Activated T-helper 1 cell treated with anti-CD3 and anti-CD28 coated beads, Interleukin-12 subunit alpha, Interleukin-12 subunit beta, Interleukin-2, Interleukin-4 antibody, amounts not matched to agents 30 ng/mL and 10 ng/mL and 1 ng/mL, durations not matched to agents 14 hours and 24 hours and 36 hours (primary cell): Measurements from ENCODE around the gene SLC16A12. TPM values are rescaled to one million over a fixed set of nuclear protein-coding genes. Genes with fewer than 3 reads are reported as not detected.

Experiments used
- DNase-seq: peaks from one replicate; pipeline ENCODE4 v3.0.0; 2021; ENCODE audit warnings: low spot score
- H3K27ac Mint-ChIP-seq: one replicate; pipeline ENCODE4 v1.8.0; 2021; ENCODE audit warnings: mild to moderate bottlenecking, mixed read lengths
- H3K27me3 Mint-ChIP-seq: one replicate; pipeline ENCODE4 v1.8.0; 2022; ENCODE audit warnings: mild to moderate bottlenecking, moderate library complexity, mixed read lengths; ENCODE audit not compliant: insufficient read depth
- H3K36me3 Mint-ChIP-seq: one replicate; pipeline ENCODE4 v1.8.0; 2021; ENCODE audit warnings: low read depth, mixed read lengths
- H3K4me1 Mint-ChIP-seq: one replicate; pipeline ENCODE4 v1.8.0; 2021; ENCODE audit warnings: low read depth, mixed read lengths
- H3K4me3 Mint-ChIP-seq: one replicate; pipeline ENCODE4 v1.8.0; 2021; ENCODE audit warnings: mild to moderate bottlenecking, moderate library complexity, mixed read lengths
- H3K9me3 Mint-ChIP-seq: one replicate; pipeline ENCODE4 v1.8.0; 2021; ENCODE audit warnings: mixed read lengths
- intact Hi-C: fragments of 100-400 bp; cut with micrococcal nuclease; formaldehyde crosslinking; loops from one replicate; pipeline ENCODE4 v1.15.1; 2024
- total RNA-seq: library from RNA; stranded (reverse); gene quantifications from 2 replicates; pipeline ENCODE4 v1.2.3, GENCODE V29; 2022

The SLC16A12 gene
- total RNA-seq, 1 donor from 2014 or later: not detected

- intact Hi-C loops: no loop called here
- no peak for DNase-seq
- Mint-ChIP-seq H3K4me1 (no peaks in the 10 kb centered on the region), H3K27ac (no peak overlapping the region), H3K36me3 (no peaks in the 10 kb centered on the region), H3K4me3 (no peak overlapping the region), H3K9me3 (no peaks in the 10 kb centered on the region), H3K27me3 (peaks cover 32% of the 10 kb centered on the region)
Measured at GRCh38 chr10:89490596-89491335, 44.6 kb downstream of the SLC16A12 start.

GRCh38 chr10:89482256-89482655, 53.1 kb downstream of the SLC16A12 start:
- no peak overlapping the region for H3K27ac Mint-ChIP-seq
- peaks cover 18% of the 10 kb centered on the region for H3K27me3 Mint-ChIP-seq
- no peaks in the 10 kb centered on the region for H3K36me3 Mint-ChIP-seq
- DNase-seq: no peak
- intact Hi-C loops: no loop called here
- no peaks in the 10 kb centered on the region for H3K9me3 Mint-ChIP-seq
- no peaks in the 10 kb centered on the region for H3K4me1 Mint-ChIP-seq
- H3K4me3 Mint-ChIP-seq: no peak overlapping the region

- intact Hi-C loops: no loop called here
- Mint-ChIP-seq H3K27me3 (peaks cover 15% of the 10 kb centered on the region), H3K4me1 (no peaks in the 10 kb centered on the region), H3K4me3 (no peak overlapping the region), H3K9me3 (no peaks in the 10 kb centered on the region), H3K36me3 (no peaks in the 10 kb centered on the region), H3K27ac (no peak overlapping the region)
- DNase-seq: no peak
Measured at GRCh38 chr10:89481662-89482061, 53.7 kb downstream of the SLC16A12 start.

DNA sequence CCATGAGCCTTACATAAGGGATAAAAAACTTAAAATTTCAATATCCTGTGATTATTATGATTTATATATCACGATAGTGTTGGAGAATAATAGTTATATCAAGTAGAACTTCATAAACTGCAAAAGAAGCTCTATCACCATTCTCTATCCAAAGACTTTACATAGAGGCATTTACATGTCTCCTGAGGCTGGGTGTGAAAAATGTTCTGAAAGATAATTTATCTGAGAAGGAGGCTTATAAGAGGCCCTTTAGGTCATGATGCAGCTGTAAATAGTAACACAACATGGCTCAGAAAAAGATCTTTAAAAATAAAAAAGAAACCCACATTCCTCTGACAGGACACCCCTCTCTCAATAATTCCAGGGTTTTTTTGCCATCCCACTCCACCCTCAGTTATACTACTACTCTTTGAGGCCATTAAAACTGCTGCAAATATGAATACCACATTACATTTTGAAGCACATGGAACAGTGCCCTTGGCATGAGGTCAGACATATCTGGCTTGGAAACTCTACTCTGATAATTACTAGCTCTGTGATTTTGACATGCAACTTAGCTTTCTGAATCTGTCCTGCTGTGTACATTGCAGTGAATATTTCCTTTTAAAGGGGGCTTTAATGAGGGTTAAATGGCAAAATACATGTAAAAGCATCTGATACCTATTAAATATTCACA, 55.5 kb downstream of the SLC16A12 start:
- intact Hi-C loops: no loop called here
- Mint-ChIP-seq H3K36me3 (no peaks in the 10 kb centered on the region), H3K9me3 (no peaks in the 10 kb centered on the region), H3K27me3 (peaks cover 6% of the 10 kb centered on the region), H3K27ac (no peak overlapping the region), H3K4me3 (no peak overlapping the region), H3K4me1 (no peaks in the 10 kb centered on the region)
- DNase-seq: no peak

- Mint-ChIP-seq H3K27me3 (peaks cover 6% of the 10 kb centered on the region), H3K36me3 (no peaks in the 10 kb centered on the region), H3K27ac (no peak overlapping the region), H3K9me3 (no peaks in the 10 kb centered on the region), H3K4me1 (no peaks in the 10 kb centered on the region), H3K4me3 (no peak overlapping the region)
- DNase-seq: no peak
- intact Hi-C loops: no loop called here
Measured at GRCh38 chr10:89478739-89479654, 56.4 kb downstream of the SLC16A12 start.

GRCh38 chr10:89478085-89478738, 57.2 kb downstream of the SLC16A12 start:
- Mint-ChIP-seq H3K36me3 (no peaks in the 10 kb centered on the region), H3K9me3 (no peaks in the 10 kb centered on the region), H3K4me1 (no peaks in the 10 kb centered on the region), H3K4me3 (no peak overlapping the region), H3K27me3 (peaks cover 6% of the 10 kb centered on the region), H3K27ac (no peak overlapping the region)
- intact Hi-C loops: no loop called here
- DNase-seq: no peak

- Mint-ChIP-seq H3K36me3 (no peaks in the 10 kb centered on the region), H3K27ac (no peak overlapping the region), H3K27me3 (peaks cover 6% of the 10 kb centered on the region)
Measured at GRCh38 chr10:89476150-89476549, 59.2 kb downstream of the SLC16A12 start.

DNA sequence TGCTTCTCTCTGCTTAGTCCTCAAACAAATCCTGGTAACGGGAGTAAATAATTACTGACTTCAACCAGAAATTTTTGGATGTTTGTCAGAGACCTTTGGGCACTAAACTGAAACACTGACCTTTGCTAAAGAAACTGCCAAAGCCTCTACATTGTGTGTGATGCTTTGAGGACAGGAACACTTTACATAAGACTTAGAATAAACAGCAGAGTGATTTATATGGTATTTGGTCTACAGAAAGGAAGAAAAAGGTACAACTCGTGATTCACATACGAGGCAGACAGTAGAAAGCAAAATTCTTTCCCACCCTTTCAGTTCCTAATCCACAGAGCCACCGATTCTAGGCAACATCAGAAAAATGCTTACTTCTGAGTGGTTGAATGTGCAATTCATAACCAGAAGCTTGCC, 59.8 kb downstream of the SLC16A12 start:
- no peak overlapping the region for H3K4me3 Mint-ChIP-seq
- DNase-seq: no peak
- H3K27me3 Mint-ChIP-seq: peaks cover 7% of the 10 kb centered on the region
- peaks cover 8% of the 10 kb centered on the region for H3K4me1 Mint-ChIP-seq
- no peaks in the 10 kb centered on the region for H3K9me3 Mint-ChIP-seq
- no peaks in the 10 kb centered on the region for H3K36me3 Mint-ChIP-seq
- H3K27ac Mint-ChIP-seq: no peak overlapping the region
- intact Hi-C loops: no loop called here

More at GRCh38 chr10:89476150-89476549, 59.2 kb downstream of the SLC16A12 start:
- DNase-seq: no peak
- Mint-ChIP-seq H3K9me3 (no peaks in the 10 kb centered on the region), H3K4me1 (peaks cover 2% of the 10 kb centered on the region), H3K4me3 (no peak overlapping the region)
- intact Hi-C loops: no loop called here

- Mint-ChIP-seq H3K36me3 (no peaks in the 10 kb centered on the region), H3K4me3 (no peak overlapping the region), H3K4me1 (peaks cover 12% of the 10 kb centered on the region), H3K9me3 (no peaks in the 10 kb centered on the region), H3K27me3 (peaks cover 7% of the 10 kb centered on the region), H3K27ac (no peak overlapping the region)
- no peak for DNase-seq
- intact Hi-C loops: no loop called here
Measured at GRCh38 chr10:89475125-89475524, 60.3 kb downstream of the SLC16A12 start.

DNA sequence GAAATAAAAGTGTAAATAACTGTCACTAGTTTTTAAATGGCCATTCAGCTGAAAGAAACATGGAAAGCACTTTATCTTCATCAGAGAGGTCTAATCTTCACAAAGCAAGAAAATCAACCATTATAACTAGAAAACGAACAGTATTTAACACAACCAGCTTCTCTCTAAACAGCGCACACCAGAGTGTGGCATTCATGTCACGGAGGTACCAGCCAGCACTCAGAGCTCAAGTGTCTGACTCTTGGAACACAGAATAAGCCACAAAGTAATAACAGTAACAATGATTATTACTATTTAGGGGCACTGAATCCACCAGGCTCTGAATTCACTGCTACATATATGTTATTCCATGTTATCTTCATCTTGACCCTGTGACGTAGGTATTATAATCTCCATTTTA, 60.9 kb downstream of the SLC16A12 start:
- intact Hi-C loops: no loop called here
- Mint-ChIP-seq H3K4me3 (no peak overlapping the region), H3K27ac (no peak overlapping the region), H3K9me3 (no peaks in the 10 kb centered on the region), H3K4me1 (peaks cover 12% of the 10 kb centered on the region), H3K27me3 (peaks cover 9% of the 10 kb centered on the region), H3K36me3 (no peaks in the 10 kb centered on the region)
- no peak for DNase-seq

GRCh38 chr10:89471110-89471809, 64.1 kb downstream of the SLC16A12 start:
- Mint-ChIP-seq H3K4me1 (peaks cover 12% of the 10 kb centered on the region), H3K36me3 (no peaks in the 10 kb centered on the region), H3K27ac (no peak overlapping the region), H3K27me3 (peaks cover 13% of the 10 kb centered on the region), H3K4me3 (no peak overlapping the region), H3K9me3 (no peaks in the 10 kb centered on the region)
- intact Hi-C loops: no loop called here
- no peak for DNase-seq

DNA sequence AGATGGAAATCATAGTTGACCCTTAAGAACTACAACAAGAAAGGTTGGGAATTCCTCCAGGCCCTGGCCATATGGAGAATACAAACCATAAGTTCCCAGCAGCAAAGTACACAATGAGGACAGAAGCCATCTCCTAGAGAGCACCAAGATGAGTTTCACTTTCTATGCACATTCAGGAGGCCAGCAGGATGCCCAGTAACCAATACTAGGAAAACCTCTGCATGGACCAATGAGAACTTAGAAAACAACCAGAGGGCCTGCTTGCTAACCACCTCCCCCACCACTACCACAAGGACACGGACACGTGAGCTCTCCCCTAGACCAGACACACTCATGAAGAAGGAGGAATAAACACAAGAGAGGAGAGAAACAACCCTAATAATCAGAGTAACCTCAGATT, 64.8 kb downstream of the SLC16A12 start:
- Mint-ChIP-seq H3K36me3 (no peaks in the 10 kb centered on the region), H3K4me1 (peaks cover 12% of the 10 kb centered on the region), H3K9me3 (no peaks in the 10 kb centered on the region), H3K27ac (no peak overlapping the region), H3K27me3 (peaks cover 13% of the 10 kb centered on the region), H3K4me3 (no peak overlapping the region)
- DNase-seq: no peak
- intact Hi-C loops: no loop called here
